GM18873 (cell line): Measurements from ENCODE around the gene S100A13.
"Not testable (repeated sequence)": the region's sequence is repeated elsewhere in the genome, so short reads cannot be mapped to it uniquely, and the experiment has no call there.

ENCODE experiments used
- ATAC-seq: cut with Tn5 transposase; IDR thresholded peaks from one replicate; pipeline ENCODE4 v1.9.1; 2021; ENCODE audit warnings: mild to moderate bottlenecking, moderate library complexity, moderate number of reproducible peaks; ENCODE audit not compliant: unreplicated experiment, low FRiP score

The S100A13 gene

DNA sequence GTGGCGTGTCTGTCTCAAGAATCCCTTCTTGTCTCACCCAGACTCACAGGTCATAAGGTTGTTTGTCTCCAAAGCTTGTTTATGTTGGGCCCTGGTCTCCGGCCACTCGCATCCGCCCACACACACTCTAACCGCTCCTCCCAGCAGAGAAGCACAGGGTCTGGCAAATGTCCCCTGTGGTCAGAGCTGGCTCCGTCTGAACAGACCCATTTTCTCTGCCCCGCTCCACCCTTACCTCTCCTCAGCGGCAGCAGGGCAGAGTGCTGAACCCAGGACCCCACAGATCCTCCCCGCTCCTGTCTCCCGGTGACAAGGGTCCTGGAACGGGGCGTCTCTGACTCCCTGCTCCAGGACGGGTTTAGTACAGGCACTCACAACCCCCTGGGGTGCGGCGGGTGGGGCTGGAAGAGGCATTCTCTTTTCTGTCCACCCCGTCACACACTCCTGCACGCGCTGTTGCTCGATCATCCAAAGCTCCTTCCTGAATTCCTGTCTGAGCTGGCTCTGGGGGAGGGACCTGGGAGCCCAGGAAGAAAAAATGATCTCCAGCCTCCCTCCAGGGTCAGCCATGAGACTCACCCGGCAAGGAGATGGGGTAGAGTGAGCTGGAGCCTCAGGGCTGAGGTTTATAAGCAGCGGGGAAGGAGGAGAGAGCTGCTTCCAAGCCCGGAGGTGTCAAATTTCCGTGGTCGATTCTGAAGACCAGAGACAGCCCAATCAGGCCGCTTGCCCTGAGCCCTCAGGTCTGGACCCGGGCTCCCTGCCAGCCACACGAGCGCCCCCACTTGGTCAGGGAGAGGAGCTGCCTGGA, at the start of gene S100A13:
Gene S100A13 (minus strand): TSS at position 602 of the 811 bp plus-strand sequence. CDS start 1,033 bp downstream, outside the sequence.
- ATAC-seq, result no peak

DNA sequence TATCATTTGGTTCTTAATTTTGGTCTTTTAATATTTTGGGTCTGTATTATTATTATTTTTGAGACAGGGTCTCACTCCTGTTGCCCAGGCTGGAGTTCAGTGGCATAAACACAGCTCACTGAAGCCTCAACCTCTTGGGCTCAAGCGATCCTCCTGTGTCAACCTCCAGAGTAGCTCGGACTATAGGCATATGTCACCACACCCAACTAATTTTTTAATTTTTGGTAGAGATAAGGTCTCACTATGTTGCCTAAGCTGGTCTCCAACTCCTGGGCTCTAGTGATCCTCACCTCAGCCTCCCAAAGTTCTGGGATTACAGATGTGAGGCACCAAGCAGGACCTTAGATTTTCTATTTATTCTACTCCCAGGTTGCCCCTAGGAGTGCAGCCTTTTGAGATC, 46.2 kb upstream of the S100A13 start:
- ATAC-seq, result no peak

DNA sequence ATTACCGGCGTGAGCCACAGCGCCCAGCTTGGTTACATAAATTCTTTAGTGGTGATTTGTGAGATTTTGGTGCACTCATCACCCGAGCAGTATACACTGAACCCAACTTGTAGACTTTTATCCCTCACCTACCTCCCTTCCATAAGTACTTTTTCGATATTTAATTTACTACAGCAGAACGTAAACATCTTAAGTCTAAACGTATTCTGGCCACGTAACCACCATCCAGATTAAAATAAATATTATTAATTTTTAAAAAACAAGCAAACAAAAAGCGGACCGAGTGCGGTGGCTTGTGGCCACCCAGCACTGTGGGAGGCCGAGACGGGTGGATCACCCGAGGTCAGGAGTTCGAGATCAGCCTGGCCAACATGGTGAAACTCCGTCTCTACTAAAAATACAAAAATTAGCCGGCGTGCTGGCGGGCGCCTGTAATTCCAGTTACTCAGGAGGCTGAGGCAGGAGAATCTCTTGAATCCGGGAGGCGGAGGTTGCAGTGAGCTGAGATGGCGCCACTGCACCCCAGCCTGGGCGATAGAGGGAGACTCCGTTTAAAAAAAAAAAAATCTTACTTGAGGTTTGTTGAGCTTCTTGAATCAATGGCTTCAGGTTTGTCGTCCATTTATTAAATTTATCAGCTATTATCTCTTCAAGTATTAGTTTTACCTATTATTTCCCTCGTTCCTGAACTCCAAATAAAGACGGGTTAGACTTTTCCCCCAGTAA, 44.5 kb upstream of the S100A13 start:
- peak; percentile 6 for ATAC-seq

DNA sequence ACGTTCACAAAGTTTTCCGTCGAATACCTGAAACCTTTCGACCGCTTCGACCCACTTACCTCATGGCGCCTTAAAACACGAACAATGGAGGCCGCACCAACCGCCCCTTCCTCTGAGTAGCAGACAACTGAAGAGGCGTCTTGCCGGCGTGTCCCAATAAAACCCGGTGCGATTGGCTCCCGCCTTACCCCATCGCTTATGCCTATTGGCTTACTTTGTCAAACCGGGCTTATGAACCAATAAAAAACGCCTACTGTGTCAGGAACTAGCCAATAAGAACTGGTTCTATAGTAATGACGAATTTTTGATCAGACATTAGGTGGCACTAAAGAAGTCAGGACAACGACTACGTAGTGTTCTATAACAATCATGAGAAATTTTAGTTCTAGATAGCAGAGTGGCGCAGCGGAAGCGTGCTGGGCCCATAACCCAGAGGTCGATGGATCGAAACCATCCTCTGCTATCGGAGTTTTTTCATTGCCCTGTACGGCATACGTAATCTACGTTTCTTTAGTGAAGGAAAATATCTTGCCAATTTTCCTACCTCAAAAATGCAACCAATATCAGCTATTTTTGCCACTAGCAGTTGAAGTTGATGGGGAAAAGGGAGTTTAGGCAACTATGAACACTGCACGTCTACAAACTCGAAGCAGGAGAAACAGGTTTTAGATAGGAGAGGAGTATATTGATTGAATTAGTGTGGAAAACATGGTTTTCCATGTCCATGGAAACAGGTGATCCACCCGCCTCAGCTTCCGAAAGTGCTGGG, 43.7 kb upstream of the S100A13 start, which contains the start of gene ILF2:
Gene ILF2 (minus strand): TSS at position 135 of the 769 bp plus-strand sequence. CDS start 71 bp downstream, at position 64.
- peak; percentile 93 for ATAC-seq

DNA sequence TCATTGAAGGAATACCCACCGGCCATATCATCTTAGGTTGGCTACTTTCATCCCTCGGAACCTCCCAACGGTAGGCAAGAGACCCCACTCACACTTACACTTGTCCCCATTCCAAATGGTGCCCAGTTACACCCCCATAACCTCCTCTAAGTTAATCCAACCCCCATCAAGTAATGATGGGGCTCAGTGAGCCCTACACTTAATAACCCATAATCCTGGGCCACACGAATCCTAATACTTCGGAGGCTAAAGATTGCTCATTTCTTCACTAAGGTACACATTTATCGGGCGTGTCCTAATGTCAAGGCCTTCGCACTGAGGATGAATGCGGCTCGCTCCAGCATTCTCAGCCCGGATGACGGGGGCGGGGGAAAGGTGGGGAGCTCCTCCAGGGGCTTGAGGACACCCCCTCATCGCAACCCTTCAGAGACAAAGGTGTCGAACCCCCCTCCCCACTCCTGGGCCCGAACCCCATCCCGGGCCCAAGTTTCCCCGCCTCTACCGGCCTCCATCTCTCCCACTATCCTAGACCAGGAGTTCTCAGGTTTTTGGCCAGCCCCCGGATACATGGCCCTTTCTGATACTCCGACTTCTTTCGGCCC, 43.1 kb upstream of the S100A13 start:
- no peak for ATAC-seq

DNA sequence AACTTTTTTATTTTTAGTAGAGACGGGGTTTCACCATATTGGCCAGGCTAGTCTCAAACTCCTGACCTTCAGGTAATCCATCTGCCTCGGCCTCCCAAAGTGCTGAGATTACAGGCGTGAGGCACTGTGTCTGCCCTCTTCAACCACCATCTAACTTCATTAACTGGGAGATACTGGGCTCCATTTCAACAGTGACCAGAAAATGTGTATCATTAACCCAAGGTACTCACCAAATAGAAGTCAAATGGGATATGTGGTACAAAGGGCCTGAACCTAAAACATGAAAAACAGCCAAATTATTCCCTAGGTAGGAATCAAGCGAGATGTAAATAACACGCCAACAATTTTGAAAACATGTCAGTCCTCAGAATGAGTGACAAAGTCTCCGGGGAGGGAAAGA, 42.3 kb upstream of the S100A13 start:
- no peak for ATAC-seq

DNA sequence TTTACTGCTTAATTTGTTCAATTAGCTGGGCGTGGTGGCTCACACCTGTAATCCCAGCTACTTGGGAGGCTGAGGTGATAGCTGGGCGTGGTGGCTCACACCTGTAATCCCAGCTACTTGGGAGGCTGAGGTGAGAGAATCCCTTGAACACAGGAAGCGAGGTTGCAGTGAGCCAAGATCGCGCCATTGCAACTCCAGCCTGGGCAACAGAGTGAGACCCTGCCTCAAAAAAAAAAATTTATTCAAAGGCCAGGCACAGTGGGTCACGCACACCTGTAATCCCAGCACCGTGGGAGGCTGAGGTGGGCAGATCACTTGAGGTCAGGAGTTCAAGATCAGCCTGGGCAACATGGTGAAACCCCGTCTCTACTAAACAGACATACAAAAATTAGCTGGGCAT, 41.4 kb upstream of the S100A13 start:
- ATAC-seq, result not testable (repeated sequence)

DNA sequence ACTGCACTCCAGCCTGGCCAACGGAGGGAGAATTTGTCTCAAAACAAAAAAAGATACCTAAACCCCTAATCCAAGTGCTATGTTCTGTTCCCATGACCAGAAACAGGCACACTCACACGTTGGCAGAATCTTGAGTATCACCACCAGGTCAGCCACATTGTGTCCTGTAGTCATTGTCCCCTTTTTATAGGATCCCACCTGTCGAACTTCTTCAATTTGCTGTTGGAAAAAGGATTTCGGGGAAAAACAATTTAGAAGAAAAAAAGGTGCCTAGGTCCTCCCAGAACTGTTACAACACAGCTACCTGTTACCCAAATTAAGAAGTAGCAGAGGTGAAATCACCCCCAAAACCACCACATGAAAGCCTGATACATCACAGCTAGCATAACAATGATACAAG, 40.1 kb upstream of the S100A13 start:
- ATAC-seq, result no peak

DNA sequence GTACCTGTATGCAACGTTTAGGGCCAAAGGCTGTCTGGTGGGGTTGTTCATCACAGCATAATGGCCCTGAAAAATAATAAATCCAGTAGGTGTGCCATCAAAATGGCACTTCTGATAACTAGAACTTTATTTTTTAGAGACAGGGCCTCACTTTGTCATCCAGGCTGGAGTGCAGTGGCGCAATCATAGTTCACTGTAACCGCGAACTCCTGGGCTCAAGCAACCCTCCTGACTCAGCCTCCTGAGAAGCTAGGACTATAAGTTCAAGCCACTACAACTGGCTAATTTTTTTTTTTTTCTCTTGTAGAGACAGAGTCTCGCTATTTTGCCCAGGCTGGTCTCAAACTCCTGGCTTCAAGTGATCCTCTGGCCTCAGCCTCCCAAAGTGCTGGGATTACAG, 35.9 kb upstream of the S100A13 start:
- ATAC-seq, result no peak

DNA sequence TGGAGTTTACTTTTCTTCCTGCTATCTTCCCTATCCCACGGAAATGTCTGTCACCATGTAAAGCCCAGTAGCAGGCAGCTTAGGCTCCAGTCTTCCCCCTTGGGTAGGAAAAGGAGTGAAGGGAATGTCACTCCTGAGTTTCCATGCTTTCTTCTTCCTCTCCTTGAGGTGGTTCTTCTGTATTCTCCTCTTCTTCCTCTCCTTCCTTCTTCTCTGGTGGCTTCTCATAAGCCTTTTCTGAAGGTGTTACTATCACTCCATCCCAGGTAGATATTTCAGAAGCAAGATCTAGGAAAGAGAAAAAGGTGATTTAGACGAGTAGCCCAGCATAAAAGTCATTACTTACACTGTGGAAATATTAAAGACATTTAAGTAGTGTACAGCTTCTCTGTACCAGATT, 35.0 kb upstream of the S100A13 start:
- ATAC-seq, result no peak

DNA sequence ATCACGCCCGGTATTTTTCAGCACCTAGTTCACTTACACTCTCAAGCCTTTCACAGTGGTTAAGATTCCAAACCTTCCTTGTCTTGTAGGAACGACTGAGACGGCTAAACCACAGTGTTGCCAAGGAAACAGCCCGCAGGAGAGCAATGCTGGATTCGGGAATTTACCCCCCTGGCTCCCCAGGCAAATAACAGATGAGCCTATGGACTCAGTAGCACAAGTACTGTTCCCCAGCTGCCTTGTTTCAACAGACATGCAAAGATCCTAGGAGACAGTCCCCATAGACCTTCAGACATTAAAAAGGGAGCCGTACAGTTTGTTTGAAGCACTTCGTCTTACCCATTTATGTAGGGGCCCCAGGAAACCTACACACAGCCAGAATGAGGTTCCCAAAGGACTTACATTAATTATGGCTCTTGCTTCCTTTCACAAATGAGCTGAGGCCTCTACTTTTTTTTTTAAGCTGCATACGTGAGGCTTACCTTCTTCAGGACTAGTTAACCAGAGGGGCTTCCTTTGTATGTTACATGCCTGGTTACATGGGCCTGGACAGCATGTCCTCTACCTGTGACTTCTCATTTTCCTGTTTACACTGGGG, 33.9 kb upstream of the S100A13 start:
- no peak for ATAC-seq

DNA sequence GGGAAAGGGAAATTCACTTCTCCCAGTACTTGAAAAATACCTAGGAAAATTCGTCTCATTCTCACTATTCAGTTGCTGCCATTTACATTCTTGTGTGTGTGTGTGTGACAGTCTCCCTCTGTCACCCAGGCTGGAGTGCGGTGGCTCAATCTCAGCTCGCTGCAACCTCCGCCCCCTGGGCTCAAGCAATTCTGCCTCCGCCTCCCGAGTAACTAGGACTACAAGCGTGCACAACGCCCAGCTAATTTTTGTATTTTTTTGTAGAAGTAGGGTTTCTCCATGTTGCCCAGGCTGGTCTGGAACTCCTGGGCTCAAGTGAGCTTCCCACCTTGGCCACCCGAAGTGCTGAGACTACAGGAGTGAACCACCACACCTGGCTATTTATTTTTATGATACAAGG, 32.4 kb upstream of the S100A13 start:
- no peak for ATAC-seq

DNA sequence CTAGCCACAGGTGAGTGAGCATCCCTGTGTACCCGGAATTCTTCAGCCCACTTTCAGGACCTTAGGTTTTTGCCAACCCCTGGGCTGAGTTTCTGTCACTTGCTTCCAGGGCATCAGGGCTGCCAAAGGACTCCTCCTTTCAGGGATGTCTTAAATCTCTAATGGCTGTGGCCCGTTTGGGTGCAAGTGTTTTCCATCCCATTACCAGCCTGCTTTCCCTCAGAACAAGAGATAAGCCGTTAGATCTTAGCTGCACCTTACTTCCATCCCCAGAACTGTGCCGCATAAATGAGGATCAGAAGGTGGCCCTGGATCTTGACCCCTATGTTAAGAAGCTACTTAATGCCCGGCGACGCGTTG, 31.9 kb upstream of the S100A13 start:
- ATAC-seq, result no peak

DNA sequence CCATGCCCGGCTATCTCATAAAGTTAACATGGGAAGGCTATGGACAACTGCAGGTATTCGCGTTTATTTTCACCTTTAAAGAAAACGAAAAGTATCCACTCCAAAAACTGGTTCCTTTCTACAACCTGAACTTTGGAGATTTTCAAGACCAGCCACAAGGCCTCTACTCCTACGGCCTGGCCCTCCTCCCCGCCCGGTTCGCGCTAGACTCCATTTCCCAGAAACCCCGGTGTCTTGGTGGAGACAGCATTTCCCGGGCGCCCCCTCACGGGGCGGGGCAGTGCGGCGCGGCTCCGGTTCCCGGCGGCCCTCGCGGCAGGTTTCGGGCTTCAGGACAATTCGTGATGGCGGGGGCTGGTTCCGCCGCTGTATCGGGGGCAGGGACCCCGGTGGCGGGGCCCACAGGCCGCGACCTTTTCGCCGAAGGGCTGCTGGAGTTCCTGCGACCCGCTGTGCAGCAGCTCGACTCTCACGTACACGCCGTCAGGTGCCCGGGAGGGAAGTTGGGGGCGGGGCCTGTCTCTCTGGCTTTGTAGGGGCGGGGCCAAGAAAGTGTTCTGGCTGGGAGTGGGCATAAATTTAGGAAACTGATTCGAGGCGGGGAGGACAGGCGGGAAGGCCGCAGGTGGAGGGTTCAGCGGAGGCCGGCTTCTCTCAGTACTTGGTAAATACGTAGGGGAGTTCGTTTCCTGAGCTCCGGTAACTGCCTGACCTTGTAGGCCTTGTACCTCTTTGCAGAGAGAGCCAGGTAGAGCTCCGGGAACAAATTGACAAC, 31.3 kb upstream of the S100A13 start, which contains the start of gene SNAPIN:
Gene SNAPIN (plus strand): TSS at position 304 of the 775 bp plus-strand sequence. CDS start 41 bp downstream, at position 345.
- peak; percentile 75 for ATAC-seq

DNA sequence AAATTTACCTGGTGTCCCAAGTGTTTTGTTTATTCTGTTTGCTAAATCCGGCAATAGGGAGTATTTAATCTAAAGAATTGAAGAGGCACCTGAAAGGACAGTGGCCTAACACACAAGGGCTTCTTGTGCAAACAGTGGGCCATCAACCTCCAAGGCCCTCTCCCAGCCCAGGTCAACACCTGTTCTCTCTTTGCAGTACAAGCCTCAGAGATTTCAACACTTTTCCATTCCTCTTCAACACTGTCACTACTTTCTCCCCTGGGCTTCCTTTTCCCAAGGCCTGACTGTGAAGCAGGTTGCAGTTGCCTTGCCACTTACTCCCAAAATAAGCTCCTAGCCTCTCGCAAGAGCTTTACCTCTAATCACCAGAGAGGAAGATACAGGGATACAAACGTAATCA, 28.0 kb upstream of the S100A13 start:
- no peak for ATAC-seq

DNA sequence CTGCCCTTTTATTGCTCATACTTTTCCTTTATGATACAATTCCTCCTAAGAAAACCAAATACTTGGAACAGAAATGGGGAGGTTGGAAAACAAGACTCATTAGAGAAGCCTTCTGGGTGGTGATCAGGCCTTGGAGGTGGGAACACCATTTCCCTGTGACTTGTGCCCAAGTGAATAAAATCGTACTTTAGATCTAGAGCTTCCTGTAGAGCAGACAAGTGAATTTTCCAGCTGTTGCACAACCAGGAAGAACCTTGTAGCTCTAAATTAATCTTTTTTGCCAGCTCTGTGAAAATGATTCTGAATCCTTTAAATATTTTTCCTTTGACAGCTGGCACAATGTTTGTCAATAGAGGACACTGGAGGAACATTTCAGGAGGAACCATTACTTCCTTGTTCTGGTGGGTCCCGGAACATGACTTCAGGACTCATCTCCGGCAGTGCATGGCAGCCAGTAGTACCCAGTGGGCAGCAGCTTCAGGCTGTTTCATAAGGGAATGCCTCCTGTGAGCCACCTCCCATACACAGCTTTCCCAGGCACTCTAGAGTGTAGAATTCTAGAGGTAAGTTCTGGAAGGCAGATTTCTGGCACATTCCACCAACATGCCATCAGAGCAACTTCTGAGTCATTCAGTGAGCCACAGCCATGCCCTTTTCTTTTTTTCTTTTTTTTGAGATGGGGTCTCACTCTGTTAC, 25.6 kb upstream of the S100A13 start:
- ATAC-seq, result no peak

DNA sequence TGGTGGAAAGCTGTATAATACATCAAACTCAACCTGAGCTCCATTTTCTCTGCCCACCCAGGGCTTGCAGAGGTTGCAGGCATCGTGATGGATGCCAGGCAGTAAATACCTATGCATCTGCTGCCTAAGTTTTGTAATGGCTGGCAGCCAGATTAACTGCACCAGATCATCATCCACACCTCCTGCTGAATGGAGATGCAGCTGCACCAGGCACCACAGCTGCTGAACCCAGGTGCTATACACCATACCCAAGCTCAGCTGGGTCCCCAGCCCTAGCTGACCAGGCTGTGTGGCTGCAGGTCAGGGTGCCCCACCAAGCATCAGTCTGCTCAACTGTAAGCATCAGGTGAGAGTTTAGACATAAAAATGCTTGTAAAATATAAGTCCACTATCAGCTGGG, 24.5 kb upstream of the S100A13 start:
- ATAC-seq, result no peak

DNA sequence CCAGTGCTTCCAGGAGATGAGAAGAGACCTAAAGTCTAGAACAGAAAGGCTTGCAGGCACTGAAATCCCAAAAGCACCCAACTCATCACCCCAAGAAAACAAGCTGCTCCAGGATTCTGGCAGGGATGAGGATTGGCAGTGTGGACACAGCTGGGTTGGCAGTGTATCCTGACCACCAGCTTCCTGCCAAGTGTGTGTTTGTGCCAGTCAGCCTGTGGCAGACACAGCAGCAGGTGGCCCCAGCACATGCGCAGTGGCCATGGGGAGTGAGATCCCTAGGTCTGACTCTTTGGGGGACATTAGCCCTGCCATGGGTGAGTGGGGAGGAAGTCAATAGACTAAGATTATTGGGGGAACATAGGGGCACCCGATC, 22.5 kb upstream of the S100A13 start:
- ATAC-seq, result no peak
